BJ (cell line): ENCODE measurements around the gene TEKT5. TPM values are rescaled to one million over a fixed set of nuclear protein-coding genes. Genes with fewer than 3 reads are reported as not detected.

Experiments
- CTCF ChIA-PET: fragments of 350-600 bp; formaldehyde crosslinking; extraction: SDS; loops from one replicate; lab custom pipeline; 2021; ENCODE audit warnings: antibody characterized with exemption, inconsistent platforms; lab: Yijun Ruan, JAX
- POLR2A ChIA-PET: fragments of 300-600 bp; sonication (Branson Sonifier 250); formaldehyde crosslinking; extraction: SDS; loops from one replicate; lab custom pipeline; 2021; ENCODE audit warnings: antibody characterized with exemption; lab: Charles Lee
- DNase-seq: peaks from one replicate; pipeline ENCODE4 v3.0.0-alpha.2; 2011; ENCODE audit warnings: low read depth
- H3K27me3 ChIP-seq: 2 replicates; pipeline ENCODE4 v1.6.0; 2011; ENCODE audit warnings: low read length; ENCODE audit not compliant: control insufficient read depth, insufficient read depth
- H3K36me3 ChIP-seq: 2 replicates; pipeline ENCODE4 v1.5.1; 2011; ENCODE audit warnings: low read length; ENCODE audit not compliant: control insufficient read depth, insufficient read depth
- H3K4me3 ChIP-seq: 2 replicates; pipeline ENCODE4 v1.5.1; 2011; ENCODE audit warnings: low read depth, mild to moderate bottlenecking, control low read depth, low read length
- polyA plus RNA-seq: library from polyadenylated mRNA; depleted of rRNA; stranded (reverse); fragments of >200 nt; gene quantifications from 2 replicates; pipeline ENCODE4 v1.2.3, GENCODE V29; 2011
- TF ChIP-seq, protein P1 (sequence below): IDR thresholded peaks from 2 replicates; pipeline ENCODE4 v1.5.1; 2011; ENCODE audit warnings: low read depth, mild to moderate bottlenecking, control low read depth, inconsistent platforms, low read length, moderate library complexity; ENCODE audit not compliant: insufficient read depth

Gene TEKT5
- polyA plus RNA-seq, 1 experiment: not detected

GRCh38 chr16:10688291-10688690 lies 6.4 kb downstream of the TEKT5 start:
- Histone ChIP-seq H3K27me3 (no peaks in the 10 kb centered on the region), H3K4me3 (no peak overlapping the region), H3K36me3 (no peaks in the 10 kb centered on the region)
- no peak for DNase-seq
- CTCF ChIA-PET: interaction anchor here (1.0 to 1.7 kb wide), 3 partner anchors 21 to 164 kb away, joined by 3 to 4 read pairs (median 3); no protein-coding TSS in a partner anchor
- POLR2A ChIA-PET: no interaction called here
- TF ChIP-seq, protein P1, sequence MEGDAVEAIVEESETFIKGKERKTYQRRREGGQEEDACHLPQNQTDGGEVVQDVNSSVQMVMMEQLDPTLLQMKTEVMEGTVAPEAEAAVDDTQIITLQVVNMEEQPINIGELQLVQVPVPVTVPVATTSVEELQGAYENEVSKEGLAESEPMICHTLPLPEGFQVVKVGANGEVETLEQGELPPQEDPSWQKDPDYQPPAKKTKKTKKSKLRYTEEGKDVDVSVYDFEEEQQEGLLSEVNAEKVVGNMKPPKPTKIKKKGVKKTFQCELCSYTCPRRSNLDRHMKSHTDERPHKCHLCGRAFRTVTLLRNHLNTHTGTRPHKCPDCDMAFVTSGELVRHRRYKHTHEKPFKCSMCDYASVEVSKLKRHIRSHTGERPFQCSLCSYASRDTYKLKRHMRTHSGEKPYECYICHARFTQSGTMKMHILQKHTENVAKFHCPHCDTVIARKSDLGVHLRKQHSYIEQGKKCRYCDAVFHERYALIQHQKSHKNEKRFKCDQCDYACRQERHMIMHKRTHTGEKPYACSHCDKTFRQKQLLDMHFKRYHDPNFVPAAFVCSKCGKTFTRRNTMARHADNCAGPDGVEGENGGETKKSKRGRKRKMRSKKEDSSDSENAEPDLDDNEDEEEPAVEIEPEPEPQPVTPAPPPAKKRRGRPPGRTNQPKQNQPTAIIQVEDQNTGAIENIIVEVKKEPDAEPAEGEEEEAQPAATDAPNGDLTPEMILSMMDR: no peak

DNA sequence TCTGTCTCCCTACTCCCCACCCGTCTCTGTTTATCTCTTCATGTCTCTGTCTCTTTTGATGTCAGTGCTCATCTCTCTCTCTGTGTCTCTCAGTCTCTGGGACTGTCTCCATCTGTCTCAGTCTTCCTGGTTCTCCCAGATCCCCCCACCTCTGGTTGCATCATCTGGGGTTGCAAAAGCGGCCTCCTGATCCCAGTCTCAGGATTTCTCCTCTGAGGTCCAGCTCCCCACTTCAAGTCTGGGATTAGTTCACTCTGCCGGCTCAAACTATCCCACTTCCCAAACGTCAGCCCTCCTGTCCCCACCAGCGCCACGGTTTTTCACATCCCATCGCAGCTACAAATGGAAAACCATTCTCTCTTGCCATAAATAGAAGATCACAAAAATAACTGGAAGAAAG lies 9.0 kb downstream of the TEKT5 start:
- Histone ChIP-seq H3K27me3 (no peaks in the 10 kb centered on the region), H3K4me3 (no peak overlapping the region), H3K36me3 (no peaks in the 10 kb centered on the region)
- ChIA-PET CTCF (no interaction called here), POLR2A (no interaction called here)
- TF ChIP-seq, protein P1: no peak
- DNase-seq: no peak

- TF ChIP-seq, protein P1: no peak
- no peaks in the 10 kb centered on the region; the same call in 1 of the 2 replicates for H3K27me3 ChIP-seq
- no peaks in the 10 kb centered on the region for H3K36me3 ChIP-seq
- ChIA-PET CTCF (no interaction called here), POLR2A (no interaction called here)
- no peak for DNase-seq
- no peak overlapping the region for H3K4me3 ChIP-seq
Observed at GRCh38 chr16:10684511-10685151, 10.1 kb downstream of the TEKT5 start.

DNA sequence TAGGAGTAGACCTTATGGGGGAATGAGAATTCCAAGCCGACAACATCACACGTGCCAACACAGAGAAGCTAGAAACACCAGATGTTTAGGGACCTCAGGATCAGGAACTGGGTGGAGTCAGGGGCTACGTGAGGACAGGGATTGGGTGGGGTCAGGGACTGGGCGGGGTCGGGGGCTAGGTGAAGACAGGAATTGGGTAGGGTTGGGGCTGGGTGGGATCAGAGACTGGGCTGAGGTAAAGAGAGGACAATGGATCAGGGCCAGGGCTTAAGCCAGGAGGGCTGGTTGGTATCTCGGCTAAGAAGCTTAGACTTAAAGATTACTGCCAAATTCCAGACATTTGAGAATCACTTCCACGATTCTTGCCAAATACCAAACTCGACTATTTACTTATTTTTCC lies 11.6 kb downstream of the TEKT5 start:
- no peaks in the 10 kb centered on the region; the same call in 1 of the 2 replicates for H3K27me3 ChIP-seq
- ChIA-PET POLR2A (interaction anchor here (0.6 kb wide), 1 partner anchor 96 kb away, joined by 3 read pairs; no protein-coding TSS in a partner anchor), CTCF (interaction anchor here (1.2 kb wide), 1 partner anchor 15 kb away, joined by 6 read pairs; no protein-coding TSS in a partner anchor)
- H3K36me3 ChIP-seq: no peaks in the 10 kb centered on the region
- TF ChIP-seq, protein P1: no peak
- no peak for DNase-seq
- no peak overlapping the region for H3K4me3 ChIP-seq

DNA sequence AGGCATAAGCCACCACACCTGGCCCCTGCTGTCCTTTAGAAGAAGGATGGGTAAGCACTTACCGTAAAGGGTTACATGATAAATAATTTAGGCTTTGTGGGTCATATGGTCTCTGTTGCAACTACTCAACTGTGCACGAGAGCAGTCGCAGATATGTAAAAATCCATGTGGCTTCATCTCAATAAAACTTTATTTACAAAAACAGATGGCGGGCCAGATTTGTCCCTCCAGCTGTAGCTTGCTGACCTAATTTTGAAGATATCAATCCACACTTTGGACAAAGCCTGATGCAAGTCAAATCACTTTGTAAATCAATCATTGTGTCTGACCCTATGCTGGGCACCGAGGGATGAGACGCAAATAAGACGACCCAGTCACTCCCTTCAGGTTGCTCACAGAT lies 12.1 kb downstream of the TEKT5 start:
- no peaks in the 10 kb centered on the region; the same call in 1 of the 2 replicates for H3K27me3 ChIP-seq
- H3K4me3 ChIP-seq: no peak overlapping the region
- DNase-seq: no peak
- TF ChIP-seq, protein P1: no peak
- ChIA-PET POLR2A (no interaction called here), CTCF (no interaction called here)
- no peaks in the 10 kb centered on the region for H3K36me3 ChIP-seq
